ENCODE results near the gene FRMPD2.

- TF ChIP-seq CTCF (IDR thresholded peaks at IDR 0.05; ENCODE audit: borderline replicate concordance, extremely low read depth, low read length, poor library complexity, severe bottlenecking), result no peak
- TF ChIP-seq EZH2 (IDR thresholded peaks at IDR 0.05; ENCODE audit: borderline replicate concordance, low read depth, low read length, severe bottlenecking), result no peak
Measured at GRCh38 chr10:48231699-48232315, 42.7 kb downstream of the FRMPD2 start.

All from DND-41 (cell line).